A549 treated with AZD2906 at 1 μM for 4 hours (cell line): ENCODE measurements around the gene ADO. TPM values are rescaled to one million over a fixed set of nuclear protein-coding genes. Genes with fewer than 3 reads are reported as not detected.

Experiments used
- total RNA-seq: library from RNA; stranded (reverse); fragments of 200-300 nt; extraction: Qiagen RNA extraction; gene quantifications from 5 replicates; pipeline ENCODE4 v1.2.3, GENCODE V29; 2022

Gene ADO
- 17.1 to 21.5 TPM (median 20.1 TPM) in 5 replicates for total RNA-seq

DNA sequence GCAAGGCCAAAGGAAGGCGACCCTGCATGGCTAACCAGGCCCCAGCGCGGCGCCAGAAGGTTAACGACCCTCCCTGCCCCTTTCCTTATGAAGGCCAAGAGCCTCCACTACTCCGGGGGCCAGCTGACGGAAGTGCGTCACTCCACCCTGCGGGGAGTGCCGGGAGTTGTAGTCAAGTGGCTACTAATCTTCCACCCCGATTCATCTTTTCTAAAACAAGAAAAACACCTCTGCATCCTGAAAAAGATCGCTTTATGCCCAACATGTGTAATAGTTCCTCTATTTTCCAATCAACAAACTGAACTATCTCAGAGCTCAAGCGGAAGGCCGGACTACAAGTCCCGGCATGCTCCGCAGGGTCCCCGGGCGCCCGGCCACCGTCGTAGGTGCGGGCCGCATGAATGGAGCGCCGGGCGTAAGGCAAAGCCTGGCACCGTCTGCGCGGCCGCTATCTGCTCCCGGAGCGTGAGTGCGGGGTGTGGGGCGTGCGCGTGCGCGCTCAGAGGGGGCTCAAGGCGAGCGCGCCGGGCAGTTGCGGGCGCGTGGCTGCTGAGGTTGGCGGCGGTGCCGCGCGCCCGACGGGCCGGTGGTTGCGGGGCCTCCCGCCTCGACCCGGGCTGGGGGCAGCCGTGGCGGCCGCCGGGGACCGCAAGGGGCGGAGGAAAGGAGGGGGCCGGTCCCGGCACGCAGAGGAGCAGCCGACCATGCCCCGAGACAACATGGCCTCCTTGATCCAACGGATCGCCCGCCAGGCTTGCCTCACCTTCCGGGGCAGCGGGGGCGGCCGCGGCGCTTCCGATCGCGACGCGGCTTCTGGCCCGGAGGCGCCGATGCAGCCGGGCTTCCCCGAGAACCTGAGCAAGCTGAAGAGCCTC is at the start of gene ADO:
Gene ADO, plus strand, starts transcription at position 365 of the 875 bp plus-strand sequence. Its CDS starts 340 bp downstream, at position 705.

GRCh38 chr10:62816331-62817120 is 12.0 kb downstream of the ADO start, which contains the start of gene EGR2:
TSS of gene EGR2 (minus strand) at chr10:62816366. CDS start at chr10:62816029, 337 bp downstream.

Other genes with a start within 250 kb of the ADO start
- 0.22 to 0.32 TPM (median 0.29 TPM) in 5 replicates for gene EGR2, start 11.6 kb downstream of the ADO start, total RNA-seq